Activated T-helper 1 cell treated with anti-CD3 and anti-CD28 coated beads, Interleukin-12 subunit alpha, Interleukin-12 subunit beta, Interleukin-2, Interleukin-4 antibody, amounts not matched to agents 30 ng/mL and 10 ng/mL and 1 ng/mL, durations not matched to agents 14 hours and 24 hours and 36 hours (primary cell): ENCODE measurements around the gene ALDOB. TPM values are rescaled to one million over a fixed set of nuclear protein-coding genes. Genes with fewer than 3 reads are reported as not detected.
A peak's percentile ranks its signal among the peaks of the same experiment; 100 is the strongest.

Source experiments
- DNase-seq: peaks from one replicate; pipeline ENCODE4 v3.0.0; 2021; ENCODE audit warnings: low spot score
- H3K27ac Mint-ChIP-seq: one replicate; pipeline ENCODE4 v1.8.0; 2021; ENCODE audit warnings: mild to moderate bottlenecking, mixed read lengths
- H3K27me3 Mint-ChIP-seq: one replicate; pipeline ENCODE4 v1.8.0; 2022; ENCODE audit warnings: mild to moderate bottlenecking, moderate library complexity, mixed read lengths; ENCODE audit not compliant: insufficient read depth
- H3K36me3 Mint-ChIP-seq: one replicate; pipeline ENCODE4 v1.8.0; 2021; ENCODE audit warnings: low read depth, mixed read lengths
- H3K4me1 Mint-ChIP-seq: one replicate; pipeline ENCODE4 v1.8.0; 2021; ENCODE audit warnings: low read depth, mixed read lengths
- H3K4me3 Mint-ChIP-seq: one replicate; pipeline ENCODE4 v1.8.0; 2021; ENCODE audit warnings: mild to moderate bottlenecking, moderate library complexity, mixed read lengths
- H3K9me3 Mint-ChIP-seq: one replicate; pipeline ENCODE4 v1.8.0; 2021; ENCODE audit warnings: mixed read lengths
- intact Hi-C: fragments of 100-400 bp; cut with micrococcal nuclease; formaldehyde crosslinking; loops from one replicate; pipeline ENCODE4 v1.15.1; 2024
- total RNA-seq: library from RNA; stranded (reverse); gene quantifications from 2 replicates; pipeline ENCODE4 v1.2.3, GENCODE V29; 2022

ALDOB gene
- total RNA-seq, 1 donor from 2014 or later: not detected

GRCh38 chr9:101450931-101451330, 15.4 kb upstream of the ALDOB start:
- peaks cover 30% of the 10 kb centered on the region for H3K27me3 Mint-ChIP-seq
- no peak overlapping the region for H3K27ac Mint-ChIP-seq
- DNase-seq: no peak
- no peak overlapping the region for H3K4me3 Mint-ChIP-seq
- no peaks in the 10 kb centered on the region for H3K9me3 Mint-ChIP-seq
- intact Hi-C loops: no loop called here
- no peaks in the 10 kb centered on the region for H3K36me3 Mint-ChIP-seq
- peaks cover 5% of the 10 kb centered on the region for H3K4me1 Mint-ChIP-seq

DNA sequence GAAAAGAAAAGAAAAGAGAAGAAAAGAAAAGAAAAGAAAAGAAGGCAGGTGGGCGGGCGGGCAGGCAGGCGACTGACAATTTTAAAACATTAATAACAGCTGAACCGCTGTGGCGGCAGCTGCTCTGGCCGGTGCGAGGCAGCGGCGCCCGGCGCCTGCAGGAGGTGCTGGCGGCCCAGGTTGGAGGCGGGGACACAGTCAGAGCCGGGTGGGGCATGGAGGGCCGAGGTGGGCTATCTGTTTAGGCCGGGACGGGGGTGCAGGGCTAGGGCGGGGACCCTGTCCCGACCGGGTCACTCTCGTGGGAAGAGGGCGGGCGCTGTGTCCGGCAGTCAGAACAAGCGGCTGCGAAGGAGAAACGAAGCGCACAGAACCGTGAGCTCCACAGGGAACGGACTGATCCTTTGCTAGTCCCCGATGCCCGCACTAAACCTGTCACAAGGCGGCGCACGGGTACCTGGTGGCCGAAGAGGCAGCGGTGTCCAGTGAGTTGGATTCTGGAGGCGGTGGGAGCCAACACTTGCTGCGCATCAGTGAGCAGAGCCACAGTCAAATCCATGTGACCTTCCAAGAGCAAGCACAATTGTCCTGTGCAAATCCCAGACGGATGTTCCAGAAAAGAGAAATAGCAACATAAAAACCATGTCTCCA, 13.6 kb upstream of the ALDOB start:
- peaks cover 30% of the 10 kb centered on the region for H3K27me3 Mint-ChIP-seq
- H3K4me1 Mint-ChIP-seq: peaks cover 5% of the 10 kb centered on the region
- H3K4me3 Mint-ChIP-seq: peak overlapping the region; percentile 40
- no peak overlapping the region for H3K27ac Mint-ChIP-seq
- intact Hi-C loops: loop anchor here (2.0 to 5.0 kb wide), 2 partner anchors 52 to 82 kb away; partner anchors contain the start of genes MRPL50 and ZNF189
- H3K9me3 Mint-ChIP-seq: no peaks in the 10 kb centered on the region
- peak; percentile 3 for DNase-seq
- no peaks in the 10 kb centered on the region for H3K36me3 Mint-ChIP-seq

DNA sequence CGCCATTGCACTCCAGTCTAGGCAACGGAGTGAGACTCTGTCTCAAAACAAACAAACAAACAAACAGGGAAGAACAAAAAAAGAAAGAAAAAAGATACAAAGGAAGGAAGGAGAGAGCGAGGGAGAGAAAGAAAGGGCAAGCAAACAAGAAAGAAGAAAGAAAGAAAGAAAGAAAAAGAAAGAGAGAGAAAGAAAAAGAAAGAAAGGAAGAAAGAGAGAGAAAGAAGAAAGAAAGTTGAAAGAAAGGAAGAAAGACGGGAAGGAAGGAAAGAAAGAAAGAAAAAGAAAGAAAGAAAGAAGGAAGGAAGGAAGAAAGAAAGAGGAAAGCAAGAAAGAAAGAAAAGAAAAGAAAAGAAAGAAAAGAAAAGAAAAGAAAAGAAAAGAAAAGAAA, 13.1 kb upstream of the ALDOB start:
- H3K36me3 Mint-ChIP-seq: no peaks in the 10 kb centered on the region
- intact Hi-C loops: loop anchor here (2.0 to 5.0 kb wide), 2 partner anchors 51 to 82 kb away; partner anchors contain the start of genes MRPL50 and ZNF189
- H3K27me3 Mint-ChIP-seq: peaks cover 30% of the 10 kb centered on the region
- no peak overlapping the region for H3K27ac Mint-ChIP-seq
- DNase-seq: no peak
- H3K9me3 Mint-ChIP-seq: no peaks in the 10 kb centered on the region
- H3K4me1 Mint-ChIP-seq: peaks cover 5% of the 10 kb centered on the region
- H3K4me3 Mint-ChIP-seq: peak overlapping the region; percentile 55

DNA sequence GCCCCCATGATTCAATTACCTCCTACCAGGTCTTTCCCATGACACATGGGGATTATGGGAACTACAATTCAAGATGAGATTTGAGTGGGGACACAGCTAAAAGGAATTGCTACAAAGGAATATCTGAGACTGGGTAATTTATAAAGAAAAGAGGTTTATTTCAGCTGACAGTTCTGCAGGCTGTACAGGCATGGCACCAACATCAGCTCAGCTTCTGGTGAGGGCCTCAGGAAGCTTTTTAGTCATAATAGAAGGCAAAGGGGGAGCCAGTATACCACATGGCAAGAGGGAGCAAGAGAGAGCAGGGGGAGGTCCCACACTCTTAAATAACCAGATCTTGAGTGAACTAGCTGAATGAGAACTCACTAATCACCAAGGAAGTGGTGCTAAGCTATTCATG, 11.2 kb upstream of the ALDOB start:
- Mint-ChIP-seq H3K27me3 (peaks cover 30% of the 10 kb centered on the region), H3K4me1 (peaks cover 5% of the 10 kb centered on the region), H3K4me3 (no peak overlapping the region), H3K27ac (no peak overlapping the region), H3K9me3 (no peaks in the 10 kb centered on the region), H3K36me3 (no peaks in the 10 kb centered on the region)
- no peak for DNase-seq
- intact Hi-C loops: loop anchor here (5.0 kb wide), 1 partner anchor 49 kb away; the partner anchor contains the start of genes MRPL50 and ZNF189

- no peak for DNase-seq
- no peaks in the 10 kb centered on the region for H3K9me3 Mint-ChIP-seq
- no peak overlapping the region for H3K4me3 Mint-ChIP-seq
- intact Hi-C loops: loop anchor here (5.0 kb wide), 1 partner anchor 48 kb away; the partner anchor contains the start of genes MRPL50 and ZNF189
- peaks cover 23% of the 10 kb centered on the region for H3K27me3 Mint-ChIP-seq
- H3K4me1 Mint-ChIP-seq: peaks cover 5% of the 10 kb centered on the region
- H3K36me3 Mint-ChIP-seq: no peaks in the 10 kb centered on the region
- no peak overlapping the region for H3K27ac Mint-ChIP-seq
Measured at GRCh38 chr9:101445353-101446029, 9.9 kb upstream of the ALDOB start.

GRCh38 chr9:101443364-101443771, 7.8 kb upstream of the ALDOB start:
- Mint-ChIP-seq H3K4me3 (no peak overlapping the region), H3K9me3 (no peaks in the 10 kb centered on the region), H3K27ac (no peak overlapping the region), H3K27me3 (peaks cover 10% of the 10 kb centered on the region), H3K36me3 (no peaks in the 10 kb centered on the region), H3K4me1 (peaks cover under 1% of the 10 kb centered on the region)
- DNase-seq: no peak
- intact Hi-C loops: no loop called here

DNA sequence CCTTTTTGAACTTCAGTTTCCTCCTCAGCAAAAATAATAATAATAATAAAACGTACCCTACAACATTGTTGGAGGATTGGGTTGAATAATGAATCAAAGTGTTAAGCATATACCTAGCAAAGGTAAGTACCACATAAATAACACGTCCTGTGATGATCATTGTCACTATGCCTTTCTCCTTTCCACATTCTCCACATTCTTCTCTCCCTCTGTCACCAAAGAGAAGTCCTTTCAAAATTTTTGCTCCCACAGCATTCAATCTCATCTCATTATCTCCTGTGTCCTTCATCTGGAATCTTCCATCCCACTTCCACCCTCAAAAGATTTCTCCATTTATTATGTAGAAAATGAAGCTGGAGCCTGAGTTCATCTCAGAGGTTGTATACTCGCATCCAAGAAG, 7.2 kb upstream of the ALDOB start:
- Mint-ChIP-seq H3K4me3 (no peak overlapping the region), H3K9me3 (no peaks in the 10 kb centered on the region), H3K36me3 (no peaks in the 10 kb centered on the region), H3K4me1 (no peaks in the 10 kb centered on the region), H3K27me3 (peaks cover 6% of the 10 kb centered on the region), H3K27ac (no peak overlapping the region)
- intact Hi-C loops: no loop called here
- DNase-seq: no peak

GRCh38 chr9:101442318-101442717, 6.7 kb upstream of the ALDOB start:
- Mint-ChIP-seq H3K27ac (no peak overlapping the region), H3K27me3 (peaks cover 6% of the 10 kb centered on the region), H3K9me3 (no peaks in the 10 kb centered on the region), H3K4me1 (no peaks in the 10 kb centered on the region), H3K36me3 (no peaks in the 10 kb centered on the region), H3K4me3 (no peak overlapping the region)
- intact Hi-C loops: no loop called here
- DNase-seq: no peak

DNA sequence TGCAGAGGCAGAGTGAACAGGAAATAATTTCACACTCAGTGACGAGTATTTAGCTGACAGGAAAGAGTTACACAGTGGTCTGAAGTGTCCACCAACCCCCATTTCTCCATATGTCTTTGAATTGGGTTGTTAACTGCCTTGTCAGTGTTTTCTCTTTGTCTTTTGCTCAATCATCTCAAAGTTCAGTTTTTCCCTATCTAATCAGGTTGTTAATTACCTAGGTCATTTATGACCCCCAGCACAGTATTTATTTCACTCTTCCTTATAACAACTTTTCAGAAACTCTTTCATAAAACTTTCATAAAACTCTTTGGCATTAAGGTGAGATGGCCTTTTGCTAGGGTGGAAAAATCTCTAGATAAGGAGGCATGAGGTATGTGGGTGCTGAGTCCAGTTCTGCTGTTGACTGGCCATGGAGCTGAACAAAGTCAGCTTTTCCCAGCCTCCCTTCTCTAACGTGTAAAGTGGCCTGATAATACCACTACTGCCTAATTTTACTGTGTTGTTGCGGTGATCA, 5.2 kb upstream of the ALDOB start:
- intact Hi-C loops: no loop called here
- no peaks in the 10 kb centered on the region for H3K36me3 Mint-ChIP-seq
- DNase-seq: no peak
- H3K9me3 Mint-ChIP-seq: no peaks in the 10 kb centered on the region
- peaks cover 4% of the 10 kb centered on the region for H3K27me3 Mint-ChIP-seq
- H3K4me3 Mint-ChIP-seq: no peak overlapping the region
- no peak overlapping the region for H3K27ac Mint-ChIP-seq
- H3K4me1 Mint-ChIP-seq: no peaks in the 10 kb centered on the region

GRCh38 chr9:101438523-101438922, 2.9 kb upstream of the ALDOB start:
- Mint-ChIP-seq H3K27ac (no peak overlapping the region), H3K4me3 (no peak overlapping the region), H3K9me3 (no peaks in the 10 kb centered on the region), H3K27me3 (peaks cover 5% of the 10 kb centered on the region), H3K36me3 (no peaks in the 10 kb centered on the region), H3K4me1 (no peaks in the 10 kb centered on the region)
- no peak for DNase-seq
- intact Hi-C loops: no loop called here

DNA sequence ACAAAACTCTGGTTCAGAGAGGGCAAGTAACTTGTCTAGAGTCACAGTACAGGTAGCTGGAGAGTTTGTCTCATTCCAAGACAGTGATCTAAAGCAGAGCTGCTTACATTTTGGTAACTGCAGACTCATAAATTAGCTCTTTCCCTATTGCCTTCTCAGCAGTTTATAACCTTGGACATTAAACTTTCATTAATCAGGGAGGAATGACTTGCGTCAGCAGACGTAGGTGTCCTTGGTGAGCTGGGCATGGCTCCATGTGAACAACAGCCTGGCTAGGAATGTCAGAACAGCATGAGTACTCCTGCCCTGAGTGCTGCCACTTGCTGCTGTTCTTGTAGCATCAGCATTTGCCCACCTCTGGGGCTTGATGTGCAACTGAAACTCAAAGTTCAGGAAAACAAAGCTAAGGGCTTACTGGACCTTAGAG, 2.2 kb upstream of the ALDOB start:
- H3K36me3 Mint-ChIP-seq: no peaks in the 10 kb centered on the region
- intact Hi-C loops: no loop called here
- H3K4me3 Mint-ChIP-seq: no peak overlapping the region
- H3K27ac Mint-ChIP-seq: no peak overlapping the region
- H3K4me1 Mint-ChIP-seq: no peaks in the 10 kb centered on the region
- DNase-seq: no peak
- peaks cover 5% of the 10 kb centered on the region for H3K27me3 Mint-ChIP-seq
- H3K9me3 Mint-ChIP-seq: no peaks in the 10 kb centered on the region

DNA sequence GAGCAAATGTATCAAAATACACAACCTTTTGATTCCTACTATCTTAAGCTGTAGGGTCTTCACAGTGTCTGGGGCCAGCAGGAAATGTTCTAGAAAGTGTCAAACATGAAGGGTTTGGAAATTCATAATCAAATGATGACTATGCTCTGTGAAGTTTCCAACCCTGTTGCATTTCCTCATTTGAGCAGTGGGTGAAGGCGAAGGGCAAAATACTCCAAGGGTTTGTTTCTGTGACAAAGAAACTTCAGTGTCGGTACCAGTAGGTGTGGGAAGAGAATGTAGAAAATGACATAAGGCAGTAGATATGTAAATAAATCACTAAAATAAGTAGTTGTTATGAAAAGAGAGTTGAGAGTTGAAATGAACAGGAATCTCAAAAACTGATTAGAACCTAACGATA, 576 bp downstream of the ALDOB start:
- H3K27ac Mint-ChIP-seq: no peak overlapping the region
- intact Hi-C loops: no loop called here
- no peaks in the 10 kb centered on the region for H3K36me3 Mint-ChIP-seq
- DNase-seq: no peak
- no peak overlapping the region for H3K4me3 Mint-ChIP-seq
- peaks cover 7% of the 10 kb centered on the region for H3K27me3 Mint-ChIP-seq
- no peaks in the 10 kb centered on the region for H3K4me1 Mint-ChIP-seq
- no peaks in the 10 kb centered on the region for H3K9me3 Mint-ChIP-seq

GRCh38 chr9:101433229-101433628, 2.3 kb downstream of the ALDOB start:
- intact Hi-C loops: no loop called here
- H3K36me3 Mint-ChIP-seq: no peaks in the 10 kb centered on the region
- no peaks in the 10 kb centered on the region for H3K4me1 Mint-ChIP-seq
- no peak overlapping the region for H3K4me3 Mint-ChIP-seq
- no peak for DNase-seq
- H3K27me3 Mint-ChIP-seq: peaks cover 4% of the 10 kb centered on the region
- H3K9me3 Mint-ChIP-seq: no peaks in the 10 kb centered on the region
- H3K27ac Mint-ChIP-seq: no peak overlapping the region
